CD14-positive monocyte (primary cell): ENCODE results near the gene UBIAD1. TPM values are rescaled to one million over a fixed set of nuclear protein-coding genes. Genes with fewer than 3 reads are reported as not detected.

Experiments
- DNase-seq, 3 donors: peaks; one replicate each; pipeline ENCODE4 v3.0.0-alpha.2; 2011 to 2022
- H2AFZ ChIP-seq: 2 replicates; pipeline ENCODE4 v1.6.0; 2012; ENCODE audit warnings: mild to moderate bottlenecking, low read depth, low read length, inconsistent platforms; ENCODE audit not compliant: insufficient read depth, poor library complexity, severe bottlenecking
- H3K27ac ChIP-seq, 2 donors: 1 replicate in 1 of 2; 2 replicates in 1 of 2; pipeline ENCODE4 v1.5.1; 2012 to 2013; ENCODE audit warnings: low read length in 2 of 2, control low read depth in 1 of 2, inconsistent platforms in 1 of 2, low read depth in 1 of 2, mild to moderate bottlenecking in 1 of 2
- H3K27me3 ChIP-seq, 2 donors: one replicate each; pipeline versions ENCODE4 v1.6.0 to v1.6.1; 2011 to 2013; ENCODE audit warnings: low read length in 2 of 2; ENCODE audit not compliant: control insufficient read depth in 2 of 2, insufficient read depth in 2 of 2
- H3K36me3 ChIP-seq, 2 donors: replicated peaks in 1 of 2; 1 replicate in 1 of 2; 2 replicates in 1 of 2; pipeline versions ENCODE4 v1.5.1 to v1.6.1; 2012 to 2013; ENCODE audit warnings: low read length in 2 of 2, control low read depth in 1 of 2, inconsistent platforms in 1 of 2, mild to moderate bottlenecking in 1 of 2; ENCODE audit not compliant: insufficient read depth in 2 of 2, control insufficient read depth in 1 of 2
- H3K4me1 ChIP-seq, 2 donors: 1 replicate in 1 of 2; 2 replicates in 1 of 2; pipeline versions ENCODE4 v1.5.1 to v1.6.1; 2012 to 2013; ENCODE audit warnings: low read length in 2 of 2, control low read depth in 1 of 2, inconsistent platforms in 1 of 2, mild to moderate bottlenecking in 1 of 2, moderate library complexity in 1 of 2; ENCODE audit not compliant: insufficient read depth in 2 of 2, control insufficient read depth in 1 of 2
- H3K4me2 ChIP-seq: replicated peaks from 2 replicates; pipeline ENCODE3; 2012; ENCODE audit warnings: low read length, moderate library complexity, mild to moderate bottlenecking; ENCODE audit not compliant: poor library complexity, severe bottlenecking; ENCODE audit errors: extremely low read depth
- H3K4me3 ChIP-seq, 3 experiments: fragments of 200-600 bp in 1 of 3; sonication (generic) in 1 of 3; replicated peaks in 1 of 3; 1 replicate in 2 of 3; 2 replicates in 1 of 3; pipeline ENCODE4 v1.5.1; 2011 to 2013; ENCODE audit warnings: low read length in 3 of 3, mild to moderate bottlenecking in 3 of 3, control low read depth in 2 of 3, low read depth in 2 of 3, inconsistent platforms in 1 of 3, moderate library complexity in 1 of 3
- H3K79me2 ChIP-seq: 2 replicates; pipeline ENCODE4 v1.6.0; 2012; ENCODE audit warnings: mild to moderate bottlenecking, control low read depth, inconsistent platforms, low read length, moderate library complexity; ENCODE audit not compliant: insufficient read depth
- H3K9ac ChIP-seq: 2 replicates; pipeline ENCODE4 v1.6.0; 2017; ENCODE audit warnings: low read length, mild to moderate bottlenecking; ENCODE audit not compliant: insufficient read depth, poor library complexity, severe bottlenecking
- H3K9me3 ChIP-seq, 2 donors: replicated peaks in 1 of 2; 1 replicate in 1 of 2; 2 replicates in 1 of 2; pipeline versions ENCODE4 v1.5.1 to v1.6.1; 2012 to 2013; ENCODE audit warnings: low read length in 2 of 2, control low read depth in 1 of 2; ENCODE audit not compliant: control insufficient read depth in 1 of 2, insufficient read depth in 1 of 2
- H4K20me1 ChIP-seq: 2 replicates; pipeline ENCODE4 v1.6.0; 2012; ENCODE audit warnings: mild to moderate bottlenecking, low read length, control low read depth, moderate library complexity; ENCODE audit not compliant: insufficient read depth
- H3K27ac Mint-ChIP-seq, 7 donors: one replicate each; pipeline ENCODE4 v1.8.0; 2020; ENCODE audit warnings: mild to moderate bottlenecking in 7 of 7, mixed read lengths in 7 of 7, moderate library complexity in 6 of 7, inconsistent platforms in 2 of 7
- H3K27me3 Mint-ChIP-seq, 3 donors: one replicate each; pipeline ENCODE4 v1.8.0; 2021 to 2022; ENCODE audit warnings: low read depth in 3 of 3, mild to moderate bottlenecking in 3 of 3, mixed read lengths in 3 of 3, moderate library complexity in 3 of 3, inconsistent platforms in 1 of 3
- H3K36me3 Mint-ChIP-seq, 2 donors: one replicate each; pipeline ENCODE4 v1.8.0; 2020; ENCODE audit warnings: mixed read lengths in 2 of 2, inconsistent platforms in 1 of 2, mild to moderate bottlenecking in 1 of 2
- H3K4me1 Mint-ChIP-seq: one replicate; pipeline ENCODE4 v1.8.0; 2020; ENCODE audit warnings: mild to moderate bottlenecking, mixed read lengths
- H3K4me3 Mint-ChIP-seq, 2 donors: one replicate each; pipeline ENCODE4 v1.8.0; 2020; ENCODE audit warnings: mild to moderate bottlenecking in 2 of 2, mixed read lengths in 2 of 2, moderate library complexity in 1 of 2
- H3K9me3 Mint-ChIP-seq, 7 donors: one replicate each; pipeline ENCODE4 v1.8.0; 2020 to 2022; ENCODE audit warnings: mixed read lengths in 7 of 7, mild to moderate bottlenecking in 6 of 7, moderate library complexity in 6 of 7, inconsistent platforms in 2 of 7
- CTCF ChIP-seq: fragments of 200-600 bp; IDR thresholded peaks from one replicate; pipeline ENCODE4 v1.8.0; 2022; ENCODE audit warnings: antibody characterized with exemption, mild to moderate bottlenecking
- WGBS: methylation state at CpG from one replicate; pipeline ENCODE4 v1.1.5; 2013; ENCODE audit warnings: missing lambda C conversion rate; ENCODE audit not compliant: insufficient coverage; 5-methylcytosine and 5-hydroxymethylcytosine counted together
- intact Hi-C, 2 donors: fragments of 100-400 bp; cut with micrococcal nuclease; formaldehyde crosslinking; loops; one replicate each; pipeline versions ENCODE4 v1.15.0 to v1.15.1; 2023
- polyA plus RNA-seq, 3 donors: library from polyadenylated mRNA; depleted of rRNA in 1 of 3; unstranded in 2 of 3; stranded (reverse) in 1 of 3; fragments of 300-500 nt in 2 of 3; fragments of >200 nt in 1 of 3; fragmentation: Illumina TruSeq in 2 of 3; gene quantifications; 1 replicate in 2 of 3; 2 replicates in 1 of 3; pipeline ENCODE4 v1.2.3, GENCODE V29; 2012 to 2021

The UBIAD1 gene
- polyA plus RNA-seq, 3 donors = 4.3 to 10.5 (median 9.8) TPM

GRCh38 chr1:11314959-11315358, 42.0 kb downstream of the UBIAD1 start:
- Mint-ChIP-seq H3K27ac (no peak overlapping the region), H3K4me1 (no peaks in the 10 kb centered on the region), H3K36me3 (no peaks in the 10 kb centered on the region), H3K9me3 (no peaks in the 10 kb centered on the region), H3K4me3 (no peak overlapping the region), H3K27me3 (peaks cover 3 to 13% (median 8%) of the 10 kb centered on the region in 3 donors)
- H3K27me3 ChIP-seq = no peaks in the 10 kb centered on the region
- H3K9me3 ChIP-seq = no peaks in the 10 kb centered on the region
- DNase-seq = no peak
- 93% methylated on average over 4 of the region's 8 CpGs for WGBS
- TF ChIP-seq CTCF = no peak
- no peak overlapping the region for H3K4me2 ChIP-seq
- H2AFZ ChIP-seq = no peak overlapping the region
- no peaks in the 10 kb centered on the region for H3K36me3 ChIP-seq
- no peaks in the 10 kb centered on the region for H4K20me1 ChIP-seq
- no peak overlapping the region for H3K9ac ChIP-seq
- H3K4me3 ChIP-seq = no peak overlapping the region
- H3K79me2 ChIP-seq = no peaks in the 10 kb centered on the region
- no peak overlapping the region for H3K27ac ChIP-seq
- no peaks in the 10 kb centered on the region for H3K4me1 ChIP-seq
- intact Hi-C loops = no loop called here

GRCh38 chr1:11316701-11317100, 43.7 kb downstream of the UBIAD1 start:
- WGBS = 79% methylated on average over 3 of the region's 6 CpGs
- Histone ChIP-seq H3K4me3 (no peak overlapping the region), H3K9ac (no peak overlapping the region), H4K20me1 (no peaks in the 10 kb centered on the region), H3K4me2 (no peak overlapping the region), H3K9me3 (no peaks in the 10 kb centered on the region), H3K4me1 (no peaks in the 10 kb centered on the region), H3K27ac (no peak overlapping the region), H3K79me2 (no peaks in the 10 kb centered on the region), H3K36me3 (no peaks in the 10 kb centered on the region), H3K27me3 (no peaks in the 10 kb centered on the region), H2AFZ (no peak overlapping the region)
- TF ChIP-seq CTCF = no peak
- Mint-ChIP-seq H3K36me3 (no peaks in the 10 kb centered on the region), H3K9me3 (no peaks in the 10 kb centered on the region), H3K27me3 (peaks cover 1 to 11% (median 7%) of the 10 kb centered on the region in 3 donors), H3K4me3 (no peak overlapping the region), H3K27ac (no peak overlapping the region), H3K4me1 (no peaks in the 10 kb centered on the region)
- intact Hi-C loops = no loop called here
- DNase-seq = no peak
